Measurements from ENCODE around the gene SMIM35.
A peak's percentile ranks its signal among the peaks of the same experiment; 100 is the strongest.

The SMIM35 gene

DNA sequence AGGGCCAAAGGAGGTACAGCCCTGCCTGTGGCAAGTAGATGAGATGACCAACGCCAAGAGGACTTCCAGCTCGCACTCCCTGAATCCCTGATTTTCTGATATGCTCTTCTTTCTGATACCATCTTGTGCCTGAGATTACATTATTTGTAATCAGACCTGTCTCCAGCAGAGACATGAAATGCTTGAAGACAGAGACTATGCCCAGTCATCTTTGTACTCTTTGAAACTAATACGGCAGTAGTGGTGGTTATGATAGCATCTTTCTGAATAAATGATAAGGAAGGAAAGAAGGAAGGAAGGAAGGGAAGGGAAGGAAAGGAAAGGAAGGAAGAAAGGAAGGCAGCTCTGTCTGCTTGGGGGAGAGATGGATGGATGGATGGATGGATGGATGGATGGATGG is 72.7 kb downstream of the SMIM35 start:
- no peak overlapping the region for H3K27ac ChIP-seq

GRCh38 chr11:118012083-118012669 is 74.6 kb downstream of the SMIM35 start:
- Histone ChIP-seq H2AFZ (no peak overlapping the region), H3K79me2 (no peaks in the 10 kb centered on the region), H3K4me2 (ENCODE audit: low read length) (no peak overlapping the region), H3K36me3 (ENCODE audit: control insufficient read depth, insufficient read depth, low read length) (no peaks in the 10 kb centered on the region), H3K4me1 (no peaks in the 10 kb centered on the region), H3K4me3 (ENCODE audit: low read depth, low read length) (no peak overlapping the region), H3K27me3 (ENCODE audit: control insufficient read depth, insufficient read depth, low read length) (no peaks in the 10 kb centered on the region), H3K9ac (no peak overlapping the region), H3K9me3 (ENCODE audit: control insufficient read depth, low read length) (no peaks in the 10 kb centered on the region), H3K27ac (no peak overlapping the region)
- TF ChIP-seq, protein P1, sequence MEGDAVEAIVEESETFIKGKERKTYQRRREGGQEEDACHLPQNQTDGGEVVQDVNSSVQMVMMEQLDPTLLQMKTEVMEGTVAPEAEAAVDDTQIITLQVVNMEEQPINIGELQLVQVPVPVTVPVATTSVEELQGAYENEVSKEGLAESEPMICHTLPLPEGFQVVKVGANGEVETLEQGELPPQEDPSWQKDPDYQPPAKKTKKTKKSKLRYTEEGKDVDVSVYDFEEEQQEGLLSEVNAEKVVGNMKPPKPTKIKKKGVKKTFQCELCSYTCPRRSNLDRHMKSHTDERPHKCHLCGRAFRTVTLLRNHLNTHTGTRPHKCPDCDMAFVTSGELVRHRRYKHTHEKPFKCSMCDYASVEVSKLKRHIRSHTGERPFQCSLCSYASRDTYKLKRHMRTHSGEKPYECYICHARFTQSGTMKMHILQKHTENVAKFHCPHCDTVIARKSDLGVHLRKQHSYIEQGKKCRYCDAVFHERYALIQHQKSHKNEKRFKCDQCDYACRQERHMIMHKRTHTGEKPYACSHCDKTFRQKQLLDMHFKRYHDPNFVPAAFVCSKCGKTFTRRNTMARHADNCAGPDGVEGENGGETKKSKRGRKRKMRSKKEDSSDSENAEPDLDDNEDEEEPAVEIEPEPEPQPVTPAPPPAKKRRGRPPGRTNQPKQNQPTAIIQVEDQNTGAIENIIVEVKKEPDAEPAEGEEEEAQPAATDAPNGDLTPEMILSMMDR (IDR thresholded peaks at IDR 0.05), result no peak

More for the DNA sequence above, 72.7 kb downstream of the SMIM35 start:
- Histone ChIP-seq H3K4me3 (ENCODE audit: low read depth, low read length) (no peak overlapping the region), H2AFZ (no peak overlapping the region), H3K4me1 (no peaks in the 10 kb centered on the region), H3K9ac (no peak overlapping the region), H3K79me2 (no peaks in the 10 kb centered on the region), H3K36me3 (ENCODE audit: control insufficient read depth, insufficient read depth, low read length) (no peaks in the 10 kb centered on the region), H3K9me3 (ENCODE audit: control insufficient read depth, low read length) (no peaks in the 10 kb centered on the region), H3K4me2 (ENCODE audit: low read length) (no peak overlapping the region), H3K27me3 (ENCODE audit: control insufficient read depth, insufficient read depth, low read length) (no peaks in the 10 kb centered on the region)
- TF ChIP-seq, protein P1 (IDR thresholded peaks at IDR 0.05), result no peak

GRCh38 chr11:118010738-118011461 is 75.9 kb downstream of the SMIM35 start:
- H3K4me3 ChIP-seq (ENCODE audit: low read depth, low read length), result no peak overlapping the region
- no peak overlapping the region for H3K4me2 ChIP-seq (ENCODE audit: low read length)
- no peaks in the 10 kb centered on the region for H3K9me3 ChIP-seq (ENCODE audit: control insufficient read depth, low read length)
- H3K27me3 ChIP-seq (ENCODE audit: control insufficient read depth, insufficient read depth, low read length), result no peaks in the 10 kb centered on the region
- no peaks in the 10 kb centered on the region for H3K4me1 ChIP-seq
- TF ChIP-seq, protein P1 (IDR thresholded peaks at IDR 0.05), result no peak
- no peaks in the 10 kb centered on the region for H3K79me2 ChIP-seq
- H2AFZ ChIP-seq, result no peak overlapping the region
- H3K9ac ChIP-seq, result no peak overlapping the region
- H3K27ac ChIP-seq, result peak overlapping the region; percentile 29
- no peaks in the 10 kb centered on the region for H3K36me3 ChIP-seq (ENCODE audit: control insufficient read depth, insufficient read depth, low read length)

DNA sequence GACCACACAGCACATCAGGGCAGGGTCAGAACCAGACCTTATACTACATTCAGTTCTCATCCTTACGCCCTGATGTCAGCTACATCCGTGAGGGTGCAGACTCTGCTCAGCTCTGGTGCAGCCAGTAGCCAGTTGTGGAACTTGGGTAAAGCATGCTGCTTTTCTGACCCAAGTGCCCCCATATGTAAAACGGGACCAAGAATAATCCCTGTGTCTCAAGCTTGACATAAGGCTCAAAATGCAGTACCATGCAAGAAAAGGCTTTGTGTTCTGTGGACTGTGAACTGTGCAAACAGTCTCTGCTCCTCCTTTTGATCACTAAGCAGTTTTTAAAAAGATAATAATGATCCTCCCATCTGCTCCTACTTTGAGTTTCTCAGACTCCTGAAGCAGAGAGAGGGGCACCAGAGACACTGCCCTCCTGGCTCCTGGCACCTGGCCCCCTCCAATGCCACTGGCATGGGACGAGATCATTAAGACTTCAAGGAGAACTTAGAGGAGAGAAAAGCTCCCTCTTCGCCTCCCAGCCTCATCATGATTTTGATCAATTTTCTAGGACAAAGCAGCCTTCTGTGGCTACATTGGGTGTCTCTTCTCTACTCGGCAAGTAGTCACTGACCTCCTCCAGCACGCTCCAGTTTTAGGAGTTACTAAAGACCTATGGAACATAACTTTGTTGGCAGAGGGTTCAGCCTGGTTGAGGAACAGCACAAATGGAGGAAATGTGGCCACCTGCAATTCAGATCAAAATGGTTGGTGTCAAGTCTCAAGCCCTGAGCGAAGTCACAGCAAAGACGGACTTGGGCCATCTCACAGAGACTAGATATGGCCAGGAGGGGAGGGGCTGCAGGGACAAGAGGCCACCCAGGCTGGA is 76.7 kb downstream of the SMIM35 start:
- H3K4me2 ChIP-seq (ENCODE audit: low read length), result no peak overlapping the region
- no peak overlapping the region for H3K4me3 ChIP-seq (ENCODE audit: low read depth, low read length)
- H3K27me3 ChIP-seq (ENCODE audit: control insufficient read depth, insufficient read depth, low read length), result no peaks in the 10 kb centered on the region
- H3K9me3 ChIP-seq (ENCODE audit: control insufficient read depth, low read length), result no peaks in the 10 kb centered on the region
- TF ChIP-seq, protein P1 (IDR thresholded peaks at IDR 0.05), result no peak
- H3K79me2 ChIP-seq, result no peaks in the 10 kb centered on the region
- H3K9ac ChIP-seq, result no peak overlapping the region
- peak overlapping the region; percentile 29 for H3K27ac ChIP-seq
- no peaks in the 10 kb centered on the region for H3K36me3 ChIP-seq (ENCODE audit: control insufficient read depth, insufficient read depth, low read length)
- H2AFZ ChIP-seq, result no peak overlapping the region
- no peaks in the 10 kb centered on the region for H3K4me1 ChIP-seq

Data from parathyroid adenoma (tissue), 2 donors.